Measurements from ENCODE around the gene SLC35C1. TPM values are rescaled to one million over a fixed set of nuclear protein-coding genes. Genes with fewer than 3 reads are reported as not detected.
"Not testable (repeated sequence)": the region's sequence is repeated elsewhere in the genome, so short reads cannot be mapped to it uniquely, and the experiment has no call there.

SLC35C1 gene
- total RNA-seq, 4 donors from 2014 or later, result 20.5 to 33.5 (median 27.2) TPM

DNA sequence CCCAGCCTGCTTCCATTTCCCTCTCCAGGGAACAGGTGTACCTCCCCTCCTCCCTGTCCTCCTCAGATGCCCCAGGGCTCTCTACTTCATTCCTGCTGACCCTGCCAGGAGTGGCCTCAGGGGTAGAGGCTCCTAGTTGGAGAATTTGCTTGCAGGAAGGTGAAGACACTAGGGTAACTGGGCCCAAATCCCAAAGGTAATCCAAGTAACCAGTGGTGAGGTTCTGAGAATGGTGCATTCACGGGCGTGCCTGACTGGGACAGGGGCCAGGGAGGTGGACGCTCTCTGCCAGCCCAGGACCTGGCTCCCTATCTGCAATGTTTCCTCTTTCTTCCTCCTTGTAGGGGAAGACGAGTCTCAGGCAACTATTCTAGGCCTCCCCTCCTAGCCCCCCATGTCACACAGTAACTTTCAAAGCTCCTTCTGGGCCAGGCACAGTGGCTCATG, 2.9 kb downstream of the SLC35C1 start:
- Histone ChIP-seq H3K27ac (no peak overlapping the region), H3K27me3 (no peaks in the 10 kb centered on the region), H3K9me3 (no peaks in the 10 kb centered on the region), H3K4me1 (peaks cover 0 to 56% (median 32%) of the 10 kb centered on the region in 4 donors), H3K4me3 (no peak overlapping the region), H3K36me3 (peaks cover 0 to 43% (median 0%) of the 10 kb centered on the region in 3 donors)
- DNase-seq (ENCODE audit: low spot score in 2 of 2), result no peak
- no peak for TF ChIP-seq EP300 (IDR thresholded peaks at IDR 0.05)
- TF ChIP-seq POLR2A (IDR thresholded peaks at IDR 0.05), result no peak
- TF ChIP-seq, protein P1, sequence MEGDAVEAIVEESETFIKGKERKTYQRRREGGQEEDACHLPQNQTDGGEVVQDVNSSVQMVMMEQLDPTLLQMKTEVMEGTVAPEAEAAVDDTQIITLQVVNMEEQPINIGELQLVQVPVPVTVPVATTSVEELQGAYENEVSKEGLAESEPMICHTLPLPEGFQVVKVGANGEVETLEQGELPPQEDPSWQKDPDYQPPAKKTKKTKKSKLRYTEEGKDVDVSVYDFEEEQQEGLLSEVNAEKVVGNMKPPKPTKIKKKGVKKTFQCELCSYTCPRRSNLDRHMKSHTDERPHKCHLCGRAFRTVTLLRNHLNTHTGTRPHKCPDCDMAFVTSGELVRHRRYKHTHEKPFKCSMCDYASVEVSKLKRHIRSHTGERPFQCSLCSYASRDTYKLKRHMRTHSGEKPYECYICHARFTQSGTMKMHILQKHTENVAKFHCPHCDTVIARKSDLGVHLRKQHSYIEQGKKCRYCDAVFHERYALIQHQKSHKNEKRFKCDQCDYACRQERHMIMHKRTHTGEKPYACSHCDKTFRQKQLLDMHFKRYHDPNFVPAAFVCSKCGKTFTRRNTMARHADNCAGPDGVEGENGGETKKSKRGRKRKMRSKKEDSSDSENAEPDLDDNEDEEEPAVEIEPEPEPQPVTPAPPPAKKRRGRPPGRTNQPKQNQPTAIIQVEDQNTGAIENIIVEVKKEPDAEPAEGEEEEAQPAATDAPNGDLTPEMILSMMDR (IDR thresholded peaks at IDR 0.05), result no peak
- 88 to 90% methylated on average over 4 of the region's 4 CpGs for WGBS, 2 donors

- not testable (repeated sequence) for DNase-seq (ENCODE audit: low spot score in 2 of 2); H3K27ac ChIP-seq; H3K27me3 ChIP-seq; H3K9me3 ChIP-seq; H3K4me3 ChIP-seq
- 96 to 99% methylated on average over 6 of the region's 6 CpGs for WGBS, 2 donors
- peaks cover 0 to 43% (median 0%) of the 10 kb centered on the region in 3 donors for H3K36me3 ChIP-seq
- peaks cover 0 to 54% (median 32%) of the 10 kb centered on the region in 4 donors for H3K4me1 ChIP-seq
Observed at GRCh38 chr11:45808427-45808826, 3.5 kb downstream of the SLC35C1 start.

- DNase-seq (ENCODE audit: low spot score in 2 of 2), result no peak
- H3K9me3 ChIP-seq, result no peaks in the 10 kb centered on the region
- 67 to 69% methylated on average over 11 of the region's 11 CpGs for WGBS, 2 donors
Observed at GRCh38 chr11:45809456-45810395, 4.8 kb downstream of the SLC35C1 start.

GRCh38 chr11:45810431-45811108, 5.6 kb downstream of the SLC35C1 start:
- H3K4me1 ChIP-seq, result peaks cover 0 to 47% (median 30%) of the 10 kb centered on the region in 4 donors
- no peak overlapping the region for H3K4me3 ChIP-seq
- no peaks in the 10 kb centered on the region for H3K9me3 ChIP-seq
- peak overlapping the region in 1 of 4 donors; percentile 17 for H3K27ac ChIP-seq
- no peak for DNase-seq (ENCODE audit: low spot score in 2 of 2)
- WGBS, 2 donors, result 87 to 89% methylated on average over 23 of the region's 23 CpGs
- no peaks in the 10 kb centered on the region for H3K27me3 ChIP-seq
- TF ChIP-seq, protein P1 (IDR thresholded peaks at IDR 0.05), result no peak
- no peak for TF ChIP-seq POLR2A (IDR thresholded peaks at IDR 0.05)
- peaks cover 0 to 43% (median 0%) of the 10 kb centered on the region in 3 donors for H3K36me3 ChIP-seq

More at GRCh38 chr11:45809456-45810395, 4.8 kb downstream of the SLC35C1 start:
- Histone ChIP-seq H3K27ac (peak overlapping the region in 1 of 4 donors; percentile 17), H3K4me1 (peaks cover 0 to 49% (median 32%) of the 10 kb centered on the region in 4 donors), H3K4me3 (no peak overlapping the region), H3K27me3 (no peaks in the 10 kb centered on the region), H3K36me3 (peaks cover 0 to 43% (median 0%) of the 10 kb centered on the region in 3 donors)
- TF ChIP-seq EP300 (IDR thresholded peaks at IDR 0.05), result no peak
- TF ChIP-seq POLR2A (IDR thresholded peaks at IDR 0.05), result no peak
- TF ChIP-seq, protein P1 (IDR thresholded peaks at IDR 0.05), result no peak

DNA sequence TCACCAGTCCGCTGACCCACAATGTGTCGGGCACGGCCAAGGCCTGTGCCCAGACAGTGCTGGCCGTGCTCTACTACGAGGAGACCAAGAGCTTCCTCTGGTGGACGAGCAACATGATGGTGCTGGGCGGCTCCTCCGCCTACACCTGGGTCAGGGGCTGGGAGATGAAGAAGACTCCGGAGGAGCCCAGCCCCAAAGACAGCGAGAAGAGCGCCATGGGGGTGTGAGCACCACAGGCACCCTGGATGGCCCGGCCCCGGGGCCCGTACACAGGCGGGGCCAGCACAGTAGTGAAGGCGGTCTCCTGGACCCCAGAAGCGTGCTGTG, 6.1 kb downstream of the SLC35C1 start:
- peaks cover 0 to 43% (median 0%) of the 10 kb centered on the region in 3 donors for H3K36me3 ChIP-seq
- H3K4me3 ChIP-seq, result no peak overlapping the region
- H3K27ac ChIP-seq, result no peak overlapping the region
- WGBS, 2 donors, result 88 to 90% methylated on average over 16 to 17 of the region's 17 CpGs
- DNase-seq (ENCODE audit: low spot score in 2 of 2), result no peak
- no peak for TF ChIP-seq POLR2A (IDR thresholded peaks at IDR 0.05)
- TF ChIP-seq, protein P1 (IDR thresholded peaks at IDR 0.05), result no peak
- no peak for TF ChIP-seq EP300 (IDR thresholded peaks at IDR 0.05)
- H3K4me1 ChIP-seq, result peaks cover 0 to 42% (median 25%) of the 10 kb centered on the region in 4 donors
- no peaks in the 10 kb centered on the region for H3K27me3 ChIP-seq
- H3K9me3 ChIP-seq, result no peaks in the 10 kb centered on the region
